Measurements from ENCODE around the gene SUSD4.
"Not testable (repeated sequence)": the region's sequence is repeated elsewhere in the genome, so short reads cannot be mapped to it uniquely, and the experiment has no call there.

The SUSD4 gene

DNA sequence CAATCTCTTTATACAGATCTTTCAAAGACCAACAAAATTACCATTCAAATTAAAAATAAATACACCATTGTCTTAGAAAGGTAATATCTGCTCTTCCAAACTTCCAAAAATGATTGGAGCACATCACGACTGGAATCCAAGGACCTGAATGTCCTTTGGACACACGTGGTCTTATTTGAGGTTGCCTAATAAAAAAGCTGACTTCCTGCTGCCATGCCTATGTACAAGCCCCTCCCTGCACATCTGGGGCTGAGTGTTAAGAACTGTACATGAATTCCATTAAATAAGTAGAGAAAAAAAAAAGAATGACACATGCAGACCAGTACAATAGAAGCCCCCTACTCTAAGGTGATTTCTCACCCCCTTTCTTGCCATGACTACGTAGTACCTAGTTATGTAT, 73.6 kb downstream of the SUSD4 start:
- 86% methylated on average over 2 of the region's 3 CpGs for WGBS
- H3K9me3 ChIP-seq (ENCODE audit: insufficient read depth, low read depth, low read length), result no peaks in the 10 kb centered on the region
- no peaks in the 10 kb centered on the region for H3K4me1 ChIP-seq (ENCODE audit: insufficient read depth, low read length)
- no peak overlapping the region for H3K4me3 ChIP-seq (ENCODE audit: low read length)
- H3K9ac ChIP-seq (ENCODE audit: low read depth, low read length), result no peak overlapping the region
- H3K36me3 ChIP-seq (ENCODE audit: insufficient read depth, low read length), result no peaks in the 10 kb centered on the region
- no peaks in the 10 kb centered on the region; the same call in 1 of the 2 replicates for H3K27me3 ChIP-seq (ENCODE audit: insufficient read depth, low read length)
- H3K27ac ChIP-seq (ENCODE audit: low read depth, low read length), result no peak overlapping the region

DNA sequence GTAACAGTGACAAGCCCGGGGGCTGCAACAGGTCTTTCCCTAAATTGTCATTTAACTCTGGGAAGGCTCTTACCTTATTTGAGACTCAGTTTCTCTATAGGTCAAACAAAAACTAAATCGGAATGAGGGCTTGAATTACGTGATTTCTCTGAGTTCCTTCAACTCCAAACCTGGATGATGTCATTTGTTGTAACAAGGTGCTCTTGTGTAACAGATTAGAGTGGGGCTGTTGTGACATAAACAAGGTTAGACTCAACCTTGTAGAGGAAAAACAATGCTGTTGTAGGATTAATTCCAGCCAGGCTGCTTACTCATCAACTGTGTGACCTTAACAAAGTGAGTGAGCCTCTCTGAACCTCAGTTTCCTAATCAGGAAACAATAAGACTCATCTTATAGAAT, 74.4 kb downstream of the SUSD4 start:
- no peaks in the 10 kb centered on the region for H3K9me3 ChIP-seq (ENCODE audit: insufficient read depth, low read depth, low read length)
- 84% methylated on average over 3 of the region's 3 CpGs for WGBS
- H3K27ac ChIP-seq (ENCODE audit: low read depth, low read length), result no peak overlapping the region
- no peaks in the 10 kb centered on the region for H3K36me3 ChIP-seq (ENCODE audit: insufficient read depth, low read length)
- no peak overlapping the region for H3K4me3 ChIP-seq (ENCODE audit: low read length)
- no peaks in the 10 kb centered on the region for H3K4me1 ChIP-seq (ENCODE audit: insufficient read depth, low read length)
- no peak overlapping the region for H3K9ac ChIP-seq (ENCODE audit: low read depth, low read length)
- no peaks in the 10 kb centered on the region; the same call in 1 of the 2 replicates for H3K27me3 ChIP-seq (ENCODE audit: insufficient read depth, low read length)

DNA sequence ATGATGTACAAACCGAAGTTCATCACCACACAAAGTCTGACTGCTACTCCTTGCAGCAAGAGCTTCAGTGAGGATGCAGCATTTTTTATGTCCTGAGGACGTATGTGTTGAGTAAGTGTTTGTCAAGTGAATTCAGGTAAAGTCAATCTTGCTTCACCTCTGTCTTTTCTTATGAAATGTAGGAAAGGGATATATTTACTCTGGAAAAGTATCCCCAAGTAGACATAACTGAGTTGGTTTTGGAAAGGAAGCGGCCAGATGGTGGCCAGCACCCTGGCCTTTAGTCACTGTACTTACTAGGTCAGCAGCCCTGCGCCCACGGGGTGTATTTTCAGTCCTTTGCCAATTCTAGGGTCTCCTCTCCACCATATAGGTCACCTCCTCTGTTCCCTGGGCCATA, 75.2 kb downstream of the SUSD4 start:
- no peaks in the 10 kb centered on the region; the same call in 1 of the 2 replicates for H3K27me3 ChIP-seq (ENCODE audit: insufficient read depth, low read length)
- H3K9ac ChIP-seq (ENCODE audit: low read depth, low read length), result no peak overlapping the region
- H3K4me1 ChIP-seq (ENCODE audit: insufficient read depth, low read length), result no peaks in the 10 kb centered on the region
- H3K9me3 ChIP-seq (ENCODE audit: insufficient read depth, low read depth, low read length), result no peaks in the 10 kb centered on the region
- 87% methylated on average over 5 of the region's 5 CpGs for WGBS
- H3K27ac ChIP-seq (ENCODE audit: low read depth, low read length), result no peak overlapping the region
- no peak overlapping the region for H3K4me3 ChIP-seq (ENCODE audit: low read length)
- H3K36me3 ChIP-seq (ENCODE audit: insufficient read depth, low read length), result no peaks in the 10 kb centered on the region

DNA sequence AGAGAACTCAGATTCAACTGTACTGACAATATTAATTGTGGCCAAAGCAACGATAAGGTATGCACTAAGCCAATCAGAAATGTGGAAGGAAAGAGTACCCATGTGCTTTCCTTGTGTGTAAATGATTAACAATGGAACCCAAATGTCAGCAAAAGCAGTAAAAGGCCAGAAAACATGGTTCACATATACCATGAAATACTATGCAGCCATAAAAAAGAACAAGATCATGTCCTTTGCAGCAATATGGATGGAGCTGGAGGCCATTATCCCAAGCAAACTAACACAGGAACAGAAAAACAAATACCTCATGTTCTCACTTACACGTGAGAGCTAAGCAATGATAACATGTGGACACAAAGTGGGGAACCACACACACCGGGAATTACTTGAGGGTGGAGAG, 78.5 kb downstream of the SUSD4 start:
- Histone ChIP-seq H3K9me3 (ENCODE audit: insufficient read depth, low read depth, low read length) (no peaks in the 10 kb centered on the region), H3K4me1 (ENCODE audit: insufficient read depth, low read length) (no peaks in the 10 kb centered on the region), H3K4me3 (ENCODE audit: low read length) (no peak overlapping the region), H3K9ac (ENCODE audit: low read depth, low read length) (no peak overlapping the region), H3K27ac (ENCODE audit: low read depth, low read length) (no peak overlapping the region), H3K36me3 (ENCODE audit: insufficient read depth, low read length) (no peaks in the 10 kb centered on the region), H3K27me3 (ENCODE audit: insufficient read depth, low read length) (no peaks in the 10 kb centered on the region)
- WGBS, result 100% methylated on average over 3 of the region's 3 CpGs

DNA sequence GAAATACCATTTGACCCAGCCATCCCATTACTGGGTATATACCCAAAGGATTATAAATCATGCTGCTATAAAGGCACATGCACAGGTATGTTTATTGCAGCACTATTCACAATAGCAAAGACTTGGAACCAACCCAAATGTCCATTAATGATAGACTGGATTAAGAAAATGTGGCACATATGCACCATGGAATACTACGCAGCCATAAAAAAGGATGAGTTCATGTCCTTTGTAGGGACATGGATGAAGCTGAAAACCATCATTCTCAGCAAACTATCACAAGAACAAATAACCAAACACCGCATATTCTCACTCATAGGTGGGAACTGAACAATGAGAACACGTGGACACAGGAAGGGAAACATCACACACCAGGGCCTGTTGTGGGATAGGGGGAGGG, 80.3 kb downstream of the SUSD4 start:
- H3K9ac ChIP-seq (ENCODE audit: low read depth, low read length); H3K4me1 ChIP-seq (ENCODE audit: insufficient read depth, low read length); H3K9me3 ChIP-seq (ENCODE audit: insufficient read depth, low read depth, low read length); H3K36me3 ChIP-seq (ENCODE audit: insufficient read depth, low read length); H3K4me3 ChIP-seq (ENCODE audit: low read length); H3K27ac ChIP-seq (ENCODE audit: low read depth, low read length); H3K27me3 ChIP-seq (ENCODE audit: insufficient read depth, low read length): not testable (repeated sequence)
- 100% methylated on average over 1 of the region's 3 CpGs for WGBS

DNA sequence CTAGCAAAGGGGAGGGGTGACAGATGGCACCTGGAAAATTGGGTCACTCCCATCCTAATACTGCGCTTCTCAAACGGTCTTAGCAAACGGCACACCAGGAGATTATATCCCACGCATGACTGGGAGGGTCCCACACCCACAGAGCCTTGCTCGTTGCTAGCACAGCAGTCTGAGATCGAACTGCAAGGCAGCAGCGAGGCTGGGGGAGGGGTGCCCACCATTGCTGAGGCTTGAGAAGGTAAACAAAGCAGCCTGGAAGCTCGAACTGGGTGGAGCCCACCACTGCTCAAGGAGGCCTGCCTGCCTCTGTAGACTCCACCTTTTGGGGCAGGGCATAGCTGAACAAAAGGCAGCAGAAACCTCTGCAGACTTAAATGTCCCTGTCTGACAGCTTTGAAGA, 85.7 kb downstream of the SUSD4 start:
- H3K9me3 ChIP-seq (ENCODE audit: insufficient read depth, low read depth, low read length); H3K27me3 ChIP-seq (ENCODE audit: insufficient read depth, low read length); H3K4me1 ChIP-seq (ENCODE audit: insufficient read depth, low read length); H3K36me3 ChIP-seq (ENCODE audit: insufficient read depth, low read length); H3K27ac ChIP-seq (ENCODE audit: low read depth, low read length); H3K4me3 ChIP-seq (ENCODE audit: low read length); H3K9ac ChIP-seq (ENCODE audit: low read depth, low read length): not testable (repeated sequence)
- WGBS, result 90% methylated on average over 8 of the region's 8 CpGs

DNA sequence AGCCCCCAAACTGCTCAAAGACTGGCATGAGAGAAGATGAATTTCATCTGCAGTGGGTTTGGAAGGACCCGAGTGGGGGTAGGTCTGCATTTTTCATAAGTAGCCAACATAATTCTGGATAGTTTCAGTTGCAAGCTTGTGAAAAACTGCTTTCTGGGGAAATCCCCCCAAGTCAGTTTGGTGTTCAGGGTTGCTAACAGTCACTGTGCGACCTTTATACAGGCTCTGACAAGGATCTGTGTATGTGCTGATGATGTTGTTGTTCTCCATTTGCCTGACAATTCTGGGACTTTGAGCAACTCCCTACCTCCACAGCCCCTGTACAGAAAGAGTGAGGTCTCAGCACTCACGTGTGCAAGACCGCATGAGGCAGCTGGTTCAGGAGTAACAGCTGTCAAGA, 87.9 kb downstream of the SUSD4 start:
- Histone ChIP-seq H3K9ac (ENCODE audit: low read depth, low read length) (no peak overlapping the region), H3K36me3 (ENCODE audit: insufficient read depth, low read length) (no peaks in the 10 kb centered on the region), H3K27ac (ENCODE audit: low read depth, low read length) (no peak overlapping the region), H3K27me3 (ENCODE audit: insufficient read depth, low read length) (no peaks in the 10 kb centered on the region), H3K4me3 (ENCODE audit: low read length) (no peak overlapping the region), H3K4me1 (ENCODE audit: insufficient read depth, low read length) (no peaks in the 10 kb centered on the region), H3K9me3 (ENCODE audit: insufficient read depth, low read depth, low read length) (peaks cover 5% of the 10 kb centered on the region)
- WGBS, result 95% methylated on average over 4 of the region's 4 CpGs

DNA sequence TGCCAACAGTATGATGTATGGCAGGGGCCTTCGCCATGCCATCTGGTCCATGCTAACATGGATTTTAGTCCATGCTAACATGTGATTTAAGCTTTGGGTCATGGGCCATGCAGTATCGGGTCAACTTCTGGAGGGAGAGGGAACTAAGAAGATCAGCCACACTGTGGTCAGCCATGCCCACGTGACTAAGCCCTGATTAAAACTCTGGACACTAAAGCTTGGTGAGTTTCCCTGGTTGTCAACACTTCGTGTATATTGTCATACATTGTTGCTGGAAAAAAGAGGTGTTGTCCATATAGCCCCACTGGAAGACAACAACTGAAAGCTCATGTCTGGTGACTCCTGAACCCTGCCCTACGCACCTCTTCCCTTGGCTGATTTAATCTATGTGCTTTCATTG, 90.5 kb downstream of the SUSD4 start:
- no peaks in the 10 kb centered on the region for H3K36me3 ChIP-seq (ENCODE audit: insufficient read depth, low read length)
- no peaks in the 10 kb centered on the region for H3K27me3 ChIP-seq (ENCODE audit: insufficient read depth, low read length)
- peaks cover 5% of the 10 kb centered on the region for H3K9me3 ChIP-seq (ENCODE audit: insufficient read depth, low read depth, low read length)
- WGBS, result 81% methylated on average over 5 of the region's 5 CpGs
- no peak overlapping the region for H3K27ac ChIP-seq (ENCODE audit: low read depth, low read length)
- no peaks in the 10 kb centered on the region for H3K4me1 ChIP-seq (ENCODE audit: insufficient read depth, low read length)
- no peak overlapping the region for H3K9ac ChIP-seq (ENCODE audit: low read depth, low read length)
- H3K4me3 ChIP-seq (ENCODE audit: low read length), result no peak overlapping the region

DNA sequence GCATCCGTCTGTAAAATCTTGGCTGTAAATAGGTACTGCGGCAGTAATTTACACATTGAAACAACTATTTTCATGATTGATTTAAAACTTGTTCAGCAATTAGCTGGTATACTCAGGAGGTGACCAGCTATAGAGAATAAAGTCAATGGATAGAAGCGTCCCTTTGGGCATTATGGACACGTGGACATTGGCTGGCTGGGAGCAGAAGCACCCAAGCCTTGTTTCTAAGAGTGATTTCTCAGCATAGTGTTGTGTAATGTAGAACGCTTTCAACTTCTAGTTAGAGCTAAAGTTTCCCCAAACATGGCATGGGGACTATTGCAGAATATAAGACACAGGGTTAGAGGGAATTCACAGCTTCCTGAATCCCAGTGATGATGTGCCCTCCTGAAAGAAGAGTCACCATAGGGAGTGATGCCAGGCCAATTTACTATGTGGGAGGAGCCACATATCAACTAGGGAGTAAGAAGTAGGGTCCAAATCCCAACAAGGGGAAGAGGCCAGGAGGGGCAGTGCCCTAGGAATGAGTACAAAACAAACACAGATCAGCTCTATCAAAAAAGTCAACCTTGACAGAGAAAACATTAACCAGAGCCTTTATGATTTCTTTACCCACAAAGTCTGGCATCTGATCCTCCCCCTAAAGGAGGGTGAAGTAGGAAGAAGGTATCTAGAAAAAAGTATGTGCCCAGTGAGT, 92.7 kb downstream of the SUSD4 start:
- H3K36me3 ChIP-seq (ENCODE audit: insufficient read depth, low read length), result no peaks in the 10 kb centered on the region
- 0 out of 2 replicates have a peak, but pooled peaks cover 4% of the 10 kb centered on the region for H3K4me1 ChIP-seq (ENCODE audit: insufficient read depth, low read length)
- H3K27ac ChIP-seq (ENCODE audit: low read depth, low read length), result no peak overlapping the region
- H3K9me3 ChIP-seq (ENCODE audit: insufficient read depth, low read depth, low read length), result no peaks in the 10 kb centered on the region
- H3K4me3 ChIP-seq (ENCODE audit: low read length), result no peak overlapping the region
- no peaks in the 10 kb centered on the region for H3K27me3 ChIP-seq (ENCODE audit: insufficient read depth, low read length)
- H3K9ac ChIP-seq (ENCODE audit: low read depth, low read length), result no peak overlapping the region
- WGBS, result 91% methylated on average over 5 of the region's 5 CpGs

DNA sequence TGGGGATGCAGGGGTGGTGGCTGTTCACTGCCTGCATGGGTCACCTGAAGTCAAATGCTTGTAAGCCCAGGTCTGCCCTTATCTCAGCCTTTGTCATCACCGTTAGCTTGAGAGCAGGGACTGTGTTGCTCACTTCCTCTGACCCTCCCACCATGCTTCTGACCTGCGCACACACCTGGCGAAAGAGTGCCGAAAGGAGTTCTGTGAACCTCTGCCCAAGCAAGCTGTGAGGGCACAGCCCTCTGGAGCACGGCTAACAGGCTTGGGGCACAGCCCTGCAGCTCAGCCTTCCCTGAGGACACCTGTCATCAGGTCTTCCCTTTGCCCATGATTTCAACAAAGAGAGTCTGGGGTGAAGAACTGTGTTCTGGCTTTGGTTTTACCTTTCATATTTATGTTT, 93.8 kb downstream of the SUSD4 start:
- H3K27me3 ChIP-seq (ENCODE audit: insufficient read depth, low read length), result no peaks in the 10 kb centered on the region
- H3K9ac ChIP-seq (ENCODE audit: low read depth, low read length), result no peak overlapping the region
- H3K27ac ChIP-seq (ENCODE audit: low read depth, low read length), result no peak overlapping the region
- 80% methylated on average over 5 of the region's 5 CpGs for WGBS
- H3K9me3 ChIP-seq (ENCODE audit: insufficient read depth, low read depth, low read length), result no peaks in the 10 kb centered on the region
- no peaks in the 10 kb centered on the region for H3K36me3 ChIP-seq (ENCODE audit: insufficient read depth, low read length)
- H3K4me1 ChIP-seq (ENCODE audit: insufficient read depth, low read length), result 0 out of 2 replicates have a peak, but pooled peaks cover 4% of the 10 kb centered on the region
- H3K4me3 ChIP-seq (ENCODE audit: low read length), result no peak overlapping the region

DNA sequence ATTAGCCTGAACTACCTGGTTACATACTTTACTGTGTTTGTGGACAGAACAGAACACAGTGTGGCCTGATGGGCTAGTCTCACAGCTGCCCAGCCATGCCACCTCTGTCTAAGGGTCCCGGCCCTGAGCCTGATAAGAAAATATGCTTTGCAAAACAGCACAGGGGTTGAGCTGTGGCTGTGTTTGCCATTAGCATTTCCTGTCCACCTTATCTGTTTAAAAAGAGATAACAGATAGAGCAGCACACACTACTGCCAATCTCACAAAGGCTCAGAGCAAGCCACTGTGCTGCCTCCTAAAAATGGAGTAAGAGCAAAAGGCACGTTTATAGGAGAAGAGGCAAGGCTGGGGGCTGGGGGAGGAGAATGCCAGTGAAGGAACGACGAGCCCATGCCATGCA, 95.0 kb downstream of the SUSD4 start:
- no peak overlapping the region for H3K4me3 ChIP-seq (ENCODE audit: low read length)
- 0 out of 2 replicates have a peak, but pooled peaks cover 4% of the 10 kb centered on the region for H3K4me1 ChIP-seq (ENCODE audit: insufficient read depth, low read length)
- WGBS, result 81% methylated on average over 4 of the region's 4 CpGs
- H3K27me3 ChIP-seq (ENCODE audit: insufficient read depth, low read length), result no peaks in the 10 kb centered on the region
- no peak overlapping the region for H3K9ac ChIP-seq (ENCODE audit: low read depth, low read length)
- H3K36me3 ChIP-seq (ENCODE audit: insufficient read depth, low read length), result no peaks in the 10 kb centered on the region
- H3K27ac ChIP-seq (ENCODE audit: low read depth, low read length), result no peak overlapping the region
- no peaks in the 10 kb centered on the region for H3K9me3 ChIP-seq (ENCODE audit: insufficient read depth, low read depth, low read length)

DNA sequence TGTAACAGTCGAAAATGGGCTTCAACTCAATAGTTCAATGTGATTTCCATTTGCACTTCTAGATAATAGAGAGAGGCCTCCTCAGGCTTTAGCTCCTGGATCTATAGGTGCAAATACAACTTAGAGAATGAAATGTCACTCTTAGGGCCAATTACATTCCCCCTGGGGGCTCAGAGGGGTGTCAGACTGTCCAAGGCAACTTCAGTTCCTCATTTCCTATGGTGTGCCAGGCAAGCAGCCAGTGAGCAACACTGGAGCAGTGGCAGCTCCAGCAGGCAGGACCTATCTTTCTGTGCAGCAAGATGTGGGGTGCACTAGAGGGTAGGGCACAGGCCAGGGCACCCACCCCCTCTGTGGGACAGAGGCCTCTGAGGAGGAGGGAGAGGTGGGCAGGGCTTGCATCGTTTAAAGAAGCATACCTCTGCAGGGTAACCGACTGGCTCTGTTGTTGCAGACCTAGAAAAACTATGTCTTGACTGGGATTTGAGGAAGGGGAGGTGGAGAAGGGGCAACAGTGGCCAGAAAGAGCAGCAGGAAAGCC, 97.3 kb downstream of the SUSD4 start:
- WGBS, result 69% methylated on average over 3 of the region's 3 CpGs
- H3K36me3 ChIP-seq (ENCODE audit: insufficient read depth, low read length), result no peaks in the 10 kb centered on the region
- no peaks in the 10 kb centered on the region for H3K9me3 ChIP-seq (ENCODE audit: insufficient read depth, low read depth, low read length)
- H3K4me1 ChIP-seq (ENCODE audit: insufficient read depth, low read length), result 0 out of 2 replicates have a peak, but pooled peaks cover 4% of the 10 kb centered on the region
- no peaks in the 10 kb centered on the region for H3K27me3 ChIP-seq (ENCODE audit: insufficient read depth, low read length)
- H3K4me3 ChIP-seq (ENCODE audit: low read length), result no peak overlapping the region
- no peak overlapping the region for H3K9ac ChIP-seq (ENCODE audit: low read depth, low read length)
- H3K27ac ChIP-seq (ENCODE audit: low read depth, low read length), result no peak overlapping the region

All from HUES64 (cell line).